GM13976 (cell line): ENCODE data around the gene NXN.

Experiments
- DNase-seq: peaks from one replicate; pipeline ENCODE4 v3.0.0; 2012; ENCODE audit warnings: low spot score
- in situ Hi-C: fragments of 300-500 bp; cut with MboI; formaldehyde crosslinking; loops from one replicate; pipeline ENCODE4 v1.12.0; 2022; ENCODE audit warnings: low sequenced_read_pairs, mixed read lengths, inconsistent platforms; ENCODE audit not compliant: unreplicated experiment
- TF ChIP-seq, protein P1 (sequence below): IDR thresholded peaks from 2 replicates; pipeline ENCODE4 v1.5.1; 2012; ENCODE audit warnings: borderline replicate concordance, mild to moderate bottlenecking; ENCODE audit not compliant: insufficient read depth; ENCODE audit errors: extremely low read depth, missing control alignments, control extremely low read depth

NXN gene

DNA sequence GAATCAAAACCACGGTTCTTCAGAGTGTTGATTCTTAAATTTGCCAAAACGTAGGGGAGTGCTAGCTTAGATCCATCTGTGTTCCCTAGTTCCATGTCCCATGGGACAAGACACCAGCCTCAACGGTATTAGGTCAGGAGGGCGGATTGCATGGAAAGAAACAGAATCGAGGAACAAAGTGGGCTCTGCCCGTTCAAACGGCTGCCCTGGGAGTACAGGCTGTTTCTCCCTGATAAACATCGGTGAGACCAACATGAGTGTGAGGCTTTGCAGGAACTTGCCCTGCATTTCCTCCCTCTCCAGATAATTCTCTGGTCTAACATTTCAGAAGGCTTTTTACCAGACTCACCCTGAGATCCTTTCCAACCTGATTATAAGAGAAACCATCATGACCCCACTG lies 115.3 kb downstream of the NXN start:
- no peak for DNase-seq
- TF ChIP-seq, protein P1, sequence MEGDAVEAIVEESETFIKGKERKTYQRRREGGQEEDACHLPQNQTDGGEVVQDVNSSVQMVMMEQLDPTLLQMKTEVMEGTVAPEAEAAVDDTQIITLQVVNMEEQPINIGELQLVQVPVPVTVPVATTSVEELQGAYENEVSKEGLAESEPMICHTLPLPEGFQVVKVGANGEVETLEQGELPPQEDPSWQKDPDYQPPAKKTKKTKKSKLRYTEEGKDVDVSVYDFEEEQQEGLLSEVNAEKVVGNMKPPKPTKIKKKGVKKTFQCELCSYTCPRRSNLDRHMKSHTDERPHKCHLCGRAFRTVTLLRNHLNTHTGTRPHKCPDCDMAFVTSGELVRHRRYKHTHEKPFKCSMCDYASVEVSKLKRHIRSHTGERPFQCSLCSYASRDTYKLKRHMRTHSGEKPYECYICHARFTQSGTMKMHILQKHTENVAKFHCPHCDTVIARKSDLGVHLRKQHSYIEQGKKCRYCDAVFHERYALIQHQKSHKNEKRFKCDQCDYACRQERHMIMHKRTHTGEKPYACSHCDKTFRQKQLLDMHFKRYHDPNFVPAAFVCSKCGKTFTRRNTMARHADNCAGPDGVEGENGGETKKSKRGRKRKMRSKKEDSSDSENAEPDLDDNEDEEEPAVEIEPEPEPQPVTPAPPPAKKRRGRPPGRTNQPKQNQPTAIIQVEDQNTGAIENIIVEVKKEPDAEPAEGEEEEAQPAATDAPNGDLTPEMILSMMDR: no peak
- in situ Hi-C loops: no loop called here

DNA sequence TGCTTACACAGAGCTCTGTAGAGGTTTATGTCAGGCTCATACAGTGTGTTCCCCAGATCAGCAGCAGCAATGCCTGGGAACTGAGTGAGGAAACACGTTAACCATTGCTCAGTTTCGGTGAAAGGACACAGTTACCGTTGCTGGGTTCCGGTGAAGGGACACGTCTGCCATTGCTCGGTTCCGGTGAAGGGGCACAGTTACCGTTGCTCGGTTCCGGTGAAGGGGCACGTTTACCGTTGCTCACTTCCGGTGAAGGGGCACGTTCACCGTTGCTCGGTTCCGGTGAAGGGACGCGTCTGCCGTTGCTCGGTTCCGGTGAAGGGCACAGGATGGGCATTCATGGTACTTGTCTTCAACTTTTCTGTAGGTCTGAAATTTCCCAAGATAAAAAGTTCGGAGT lies 115.7 kb downstream of the NXN start:
- TF ChIP-seq, protein P1: no peak
- in situ Hi-C loops: no loop called here

DNA sequence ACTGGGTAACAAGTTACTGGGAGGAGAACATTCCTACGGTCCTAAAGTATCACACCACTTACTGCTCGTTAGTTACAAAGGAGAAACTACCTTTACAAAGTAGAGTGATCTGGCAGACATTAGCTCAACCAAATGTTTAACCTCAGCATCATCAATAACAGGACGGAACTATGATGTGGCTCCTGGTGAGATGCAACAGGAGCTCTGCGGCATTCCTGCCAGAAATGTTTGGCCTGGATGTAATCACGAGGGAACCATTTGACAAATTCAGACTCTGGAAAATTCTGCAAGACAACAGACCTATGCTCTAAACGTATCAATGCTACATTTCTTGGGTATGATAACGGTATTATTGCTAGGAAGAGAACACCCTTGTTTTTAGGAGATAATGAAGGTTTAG lies 117.0 kb downstream of the NXN start:
- in situ Hi-C loops: no loop called here
- TF ChIP-seq, protein P1: no peak
- no peak for DNase-seq

More for the DNA sequence above, 115.7 kb downstream of the NXN start:
- no peak for DNase-seq

DNA sequence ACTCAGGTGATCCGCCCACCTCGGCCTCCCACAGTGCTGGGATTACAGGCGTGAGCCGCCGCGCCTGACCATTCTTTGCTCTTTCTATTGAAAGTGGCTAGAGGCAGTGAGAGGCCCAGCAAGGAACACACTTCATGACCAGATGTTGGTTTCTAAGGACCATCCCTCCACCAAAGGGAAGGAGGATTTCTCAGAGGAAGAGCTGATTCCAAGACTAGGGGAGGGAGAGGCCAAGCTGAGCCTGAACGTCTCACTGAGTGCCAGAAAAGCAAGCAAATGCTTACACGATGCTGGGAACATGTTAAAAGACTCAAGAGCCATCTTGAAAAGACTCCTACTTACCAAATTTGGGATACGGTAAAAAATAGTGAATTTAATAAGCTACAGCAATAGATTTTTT lies 118.2 kb downstream of the NXN start:
- DNase-seq: no peak
- in situ Hi-C loops: no loop called here

DNA sequence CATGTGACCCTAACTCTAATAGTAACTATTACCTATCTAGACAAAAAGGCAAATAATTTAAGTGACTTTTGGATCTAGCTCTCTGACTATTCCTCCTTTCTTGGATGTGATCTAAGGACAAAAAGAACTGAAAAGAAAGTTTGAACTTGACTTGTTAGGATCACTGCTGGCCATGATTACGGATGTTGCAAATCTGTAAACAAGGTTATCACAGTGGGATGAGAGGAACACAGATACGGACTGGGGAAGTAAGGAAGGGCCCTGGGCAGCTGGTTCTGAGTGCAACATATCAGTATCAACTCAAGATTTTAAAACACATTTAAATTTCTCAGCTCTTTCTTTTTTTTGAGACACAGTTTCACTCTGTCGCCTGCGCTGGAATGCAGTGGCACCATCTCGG lies 118.8 kb downstream of the NXN start:
- no peak for DNase-seq
- TF ChIP-seq, protein P1: no peak
- in situ Hi-C loops: no loop called here

More for the DNA sequence above, 118.2 kb downstream of the NXN start:
- TF ChIP-seq, protein P1: no peak

DNA sequence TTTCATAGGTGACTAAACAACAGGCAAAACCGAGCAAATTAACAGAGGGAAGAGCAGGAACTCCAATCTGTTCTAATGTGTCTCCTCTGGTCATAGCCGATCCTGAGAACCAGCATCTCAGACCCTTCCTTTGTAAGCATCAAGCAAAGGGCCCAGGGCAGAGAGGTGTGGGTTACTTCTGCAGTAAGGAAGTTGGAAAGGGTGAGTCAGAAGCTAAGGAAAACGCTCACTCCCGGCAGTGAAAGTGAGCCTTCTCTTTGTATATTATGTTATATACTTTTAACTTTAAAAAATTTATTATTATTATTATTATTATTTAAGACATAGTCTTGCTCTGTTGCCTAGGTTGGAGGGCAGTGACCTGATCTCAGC lies 119.8 kb downstream of the NXN start:
- DNase-seq: no peak
- TF ChIP-seq, protein P1: no peak
- in situ Hi-C loops: no loop called here
